ENCODE measurements around the gene SLC16A7.
"Not testable (repeated sequence)": the region's sequence is repeated elsewhere in the genome, so short reads cannot be mapped to it uniquely, and the experiment has no call there.

Gene SLC16A7

DNA sequence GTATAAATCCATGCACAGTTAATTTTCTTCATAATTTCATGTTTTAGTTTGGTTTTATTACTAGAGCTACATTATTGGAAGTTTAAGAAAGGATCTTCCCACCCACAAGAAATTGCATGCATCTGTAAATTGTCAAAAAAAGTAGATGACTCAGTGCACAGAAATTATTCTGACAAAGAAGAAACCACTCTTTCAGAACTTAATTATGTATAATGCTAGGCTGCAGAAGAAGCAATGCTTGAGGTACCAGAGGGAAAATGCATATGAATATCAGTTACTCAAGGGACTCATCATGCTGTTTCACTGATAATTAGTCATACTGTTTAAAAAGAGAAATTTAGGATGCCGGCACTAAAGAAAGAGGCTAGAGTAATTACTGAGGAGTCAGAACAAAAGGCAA, 147.0 kb downstream of the SLC16A7 start:
- no peak for DNase-seq

DNA sequence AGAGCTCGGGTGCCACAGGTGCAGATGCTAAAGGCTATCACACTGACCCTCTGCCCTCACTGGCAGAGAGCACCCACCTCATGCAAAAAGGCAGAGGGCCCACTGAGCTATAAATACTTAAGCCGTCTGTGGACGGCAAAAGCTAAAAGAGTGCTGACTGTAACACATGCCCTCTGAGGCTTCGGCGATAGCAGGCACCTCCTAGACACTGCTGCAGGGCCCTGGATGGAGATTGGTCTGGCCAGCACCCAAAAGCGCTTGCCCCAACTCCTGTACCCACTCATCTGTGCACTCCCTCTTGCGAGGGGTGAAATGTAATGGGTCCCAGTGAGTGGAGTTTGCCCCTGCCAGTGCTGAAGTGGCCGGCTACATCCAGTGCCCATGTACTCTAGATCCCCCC, 148.7 kb downstream of the SLC16A7 start:
- DNase-seq: no peak

DNA sequence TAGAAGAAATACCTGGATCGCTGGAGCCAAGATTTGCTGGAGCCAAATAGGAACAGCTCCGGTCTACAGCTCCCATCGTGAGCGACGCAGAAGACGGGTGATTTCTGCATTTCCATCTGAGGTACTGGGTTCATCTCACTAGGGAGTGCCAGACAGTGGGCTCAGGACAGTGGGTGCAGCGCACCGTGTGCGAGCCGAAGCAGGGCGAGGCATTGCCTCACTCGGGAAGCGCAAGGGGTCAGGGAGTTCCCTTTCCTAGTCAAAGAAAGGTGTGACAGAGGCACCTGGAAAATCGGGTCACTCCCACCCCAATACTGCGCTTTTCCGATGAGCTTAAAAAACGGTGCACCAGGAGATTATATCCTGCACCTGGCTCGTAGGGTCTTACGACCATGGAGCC, 155.3 kb downstream of the SLC16A7 start:
- DNase-seq: not testable (repeated sequence)

DNA sequence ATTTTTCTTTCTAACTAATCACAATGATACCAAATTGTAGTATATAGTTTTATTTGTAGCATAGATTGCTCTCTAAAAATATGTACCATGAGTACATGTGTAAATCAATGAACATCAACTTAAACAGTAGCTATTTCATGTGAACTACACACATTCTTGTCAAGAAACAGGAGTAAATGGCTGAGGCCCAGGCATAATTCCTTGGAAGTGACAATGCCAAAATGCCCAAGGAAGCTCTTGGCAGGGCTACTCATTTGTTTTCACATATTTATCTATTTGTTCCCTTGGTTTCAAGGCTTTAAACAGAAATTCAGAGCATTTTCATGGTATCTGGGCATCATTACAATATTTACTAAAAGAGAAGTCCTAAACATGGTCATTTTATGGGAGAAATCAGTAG, 165.7 kb downstream of the SLC16A7 start:
- no peak for DNase-seq

DNA sequence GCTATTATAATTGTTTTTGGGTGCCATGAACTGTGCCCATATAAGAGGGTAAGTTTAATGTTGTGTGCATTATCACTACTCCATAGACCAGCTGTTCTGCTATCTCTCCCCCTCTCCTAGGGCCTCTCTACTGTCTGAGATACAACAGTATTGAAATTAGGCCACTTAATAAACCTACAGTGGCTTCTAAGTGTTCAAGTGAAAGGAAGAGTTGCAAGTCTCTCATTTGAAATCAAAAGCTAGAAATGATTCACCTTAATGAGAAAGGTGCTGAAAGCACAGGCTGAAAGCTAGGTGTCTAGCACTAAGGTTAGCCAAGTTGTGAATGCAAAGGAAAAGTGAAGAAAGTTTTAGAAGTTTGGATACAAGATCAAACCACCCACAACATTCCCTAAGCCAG, 168.0 kb downstream of the SLC16A7 start:
- DNase-seq: no peak

DNA sequence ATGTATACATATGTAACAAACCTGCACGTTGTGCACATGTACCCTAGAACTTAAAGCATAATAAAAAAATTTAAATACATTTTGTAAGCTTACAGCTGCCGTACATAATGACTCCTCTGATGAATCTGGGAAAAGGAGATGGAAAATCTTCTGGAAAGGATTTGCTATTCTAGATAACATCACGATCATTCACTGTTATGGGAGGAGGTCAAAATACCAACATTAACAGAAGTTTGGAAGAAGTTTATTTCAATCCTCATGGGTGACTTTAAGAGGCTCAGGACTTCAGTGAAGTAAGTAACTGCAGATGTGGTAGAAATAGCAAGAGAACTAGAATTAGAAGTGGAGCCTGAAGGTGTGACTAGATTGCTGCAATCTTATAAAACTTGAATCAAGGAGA, 172.2 kb downstream of the SLC16A7 start:
- DNase-seq: no peak

DNA sequence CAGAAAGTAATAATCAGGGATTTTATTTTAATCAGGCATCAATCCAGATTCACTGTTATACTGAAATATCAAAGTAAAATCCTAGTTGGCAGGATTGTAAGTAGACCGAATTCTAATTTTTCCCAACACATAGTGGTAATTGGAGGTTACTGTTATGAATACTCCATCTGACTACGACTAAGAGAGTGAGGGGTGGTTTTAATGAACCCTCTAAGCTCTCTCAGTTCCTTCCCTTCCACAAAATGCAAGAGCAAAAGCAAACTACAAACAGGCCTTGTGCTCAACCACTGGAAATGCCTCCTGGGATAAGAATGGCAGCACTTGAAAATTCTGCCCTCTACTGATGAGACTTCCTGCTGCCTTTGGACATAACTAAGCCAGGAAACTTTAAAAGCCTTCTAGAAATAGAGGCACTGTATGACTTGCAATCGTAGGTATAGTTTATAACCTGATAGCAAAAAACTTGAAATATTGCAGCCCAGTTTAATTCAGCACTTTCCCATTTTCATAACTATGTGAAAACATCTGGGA, 184.8 kb downstream of the SLC16A7 start:
- no peak for DNase-seq

DNA sequence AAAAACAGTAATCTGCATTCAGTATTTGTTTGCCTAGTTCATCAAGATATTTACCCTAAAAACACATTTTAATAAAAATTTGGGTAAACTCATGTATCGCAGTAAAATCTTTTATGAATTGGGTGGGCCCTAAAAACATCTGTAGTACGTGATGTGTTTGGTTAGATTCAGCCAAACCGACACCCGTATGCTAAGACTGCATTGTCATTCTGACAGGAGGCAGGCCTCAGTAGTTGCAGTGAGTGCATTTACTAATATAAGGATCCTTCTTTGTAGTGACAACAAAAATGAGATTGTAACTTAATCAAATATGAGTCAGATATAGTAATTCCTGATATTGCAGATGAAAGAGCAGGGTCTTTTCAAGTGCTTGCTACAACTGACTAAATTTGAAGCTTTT, 191.8 kb downstream of the SLC16A7 start:
- no peak for DNase-seq

DNA sequence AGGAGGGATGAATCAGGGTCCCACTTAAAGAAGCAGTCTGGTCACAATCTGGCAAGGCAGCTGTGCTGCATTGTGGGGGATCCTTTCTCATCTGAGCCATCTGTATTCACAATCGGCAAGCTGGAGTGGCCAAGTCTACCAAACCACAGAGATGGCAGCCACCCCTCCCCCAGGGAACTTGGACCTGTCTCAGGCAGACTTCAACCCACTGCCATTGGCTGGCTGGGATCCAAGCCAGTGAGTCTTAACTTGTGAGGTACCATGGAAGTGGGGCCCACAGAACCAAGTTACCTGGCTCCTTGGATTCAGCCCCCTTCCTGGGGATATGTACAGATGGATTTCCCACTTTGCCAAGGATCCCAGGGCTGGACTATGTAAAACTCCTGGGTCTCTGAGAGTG, 196.8 kb downstream of the SLC16A7 start:
- no peak for DNase-seq

DNA sequence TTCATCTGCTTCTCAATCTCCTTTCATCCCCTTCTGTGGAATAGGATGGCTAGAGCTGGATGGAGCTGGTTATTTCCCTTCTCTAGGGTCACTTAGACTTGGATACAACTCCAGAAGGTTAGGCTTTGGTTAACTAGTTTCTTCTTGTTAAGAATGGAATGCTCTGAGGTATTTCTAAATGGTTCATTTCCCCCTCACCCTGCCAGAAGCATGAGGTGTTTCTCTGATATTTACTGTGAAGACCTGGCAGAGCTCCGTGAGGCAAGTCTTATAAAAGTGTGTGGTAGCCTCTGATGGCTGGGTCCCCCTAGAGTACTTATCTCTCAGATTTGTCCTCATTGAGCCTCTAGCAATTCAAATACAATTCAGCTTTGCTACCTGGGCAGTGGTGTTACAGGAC, 207.9 kb downstream of the SLC16A7 start:
- DNase-seq: no peak

DNA sequence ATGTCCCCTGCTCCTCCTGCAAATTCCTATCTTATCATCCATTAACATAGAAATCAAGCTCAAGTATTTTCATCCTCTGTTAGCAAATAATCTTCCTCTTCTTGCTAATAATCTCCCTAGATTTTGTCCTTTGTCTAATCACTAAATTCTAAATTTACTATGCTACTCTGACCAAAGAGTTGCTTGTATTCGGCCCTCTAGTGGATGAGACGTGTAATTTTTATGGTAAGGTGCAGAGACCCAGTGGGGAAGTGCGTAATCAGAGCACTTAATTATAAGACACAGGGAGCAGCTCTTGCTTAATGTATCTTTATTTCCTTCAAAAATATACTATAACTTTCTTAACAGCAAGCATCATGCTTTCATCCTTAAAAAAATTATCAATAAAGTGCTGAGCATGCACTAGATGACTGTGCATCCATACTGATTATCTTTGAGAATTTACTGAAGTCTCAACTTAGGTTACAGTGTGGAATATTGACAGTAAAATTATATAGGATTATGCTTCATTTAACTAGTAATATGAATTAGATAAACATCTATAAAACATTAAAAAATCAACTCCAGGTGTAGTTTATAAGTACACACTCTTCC, 212.6 kb downstream of the SLC16A7 start:
- no peak for DNase-seq

DNA sequence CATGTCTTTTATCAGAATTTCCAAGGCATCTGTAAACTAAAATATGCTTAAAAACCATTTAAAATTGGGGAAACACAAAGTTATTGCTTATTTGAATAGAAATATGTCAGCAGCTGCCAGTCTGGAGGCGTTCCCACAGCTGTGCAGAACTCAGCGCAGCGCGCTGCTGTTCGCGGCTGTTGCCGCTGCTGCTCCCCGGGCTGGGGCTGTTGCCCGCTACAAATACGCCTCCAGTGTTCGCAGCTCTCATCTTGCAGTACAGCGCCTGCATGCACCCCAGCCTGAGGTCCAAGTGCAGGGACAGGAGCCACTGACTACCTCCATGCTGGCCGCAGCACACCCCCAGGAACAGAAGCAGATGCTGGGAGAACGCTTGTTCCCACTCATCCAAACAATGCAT, 216.2 kb downstream of the SLC16A7 start:
- no peak for DNase-seq

DNA sequence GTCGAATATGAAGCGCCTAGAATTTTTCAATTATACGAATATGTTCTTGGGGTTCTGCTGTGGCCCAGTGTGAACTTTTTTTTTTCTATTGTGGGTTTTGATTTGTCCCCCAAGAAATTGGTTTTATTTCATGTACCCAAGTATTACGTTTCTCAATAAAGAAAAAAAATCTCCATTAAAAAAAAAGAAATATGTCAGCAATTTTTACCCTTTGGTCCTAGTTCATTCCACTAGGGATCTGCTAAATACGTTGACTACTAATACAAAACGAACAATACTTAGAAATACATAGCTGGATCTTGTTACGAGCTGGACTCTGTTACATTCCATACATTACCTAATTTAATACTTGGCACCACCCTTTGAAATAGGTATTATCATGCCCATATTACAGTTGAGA, 216.9 kb downstream of the SLC16A7 start:
- DNase-seq: no peak

DNA sequence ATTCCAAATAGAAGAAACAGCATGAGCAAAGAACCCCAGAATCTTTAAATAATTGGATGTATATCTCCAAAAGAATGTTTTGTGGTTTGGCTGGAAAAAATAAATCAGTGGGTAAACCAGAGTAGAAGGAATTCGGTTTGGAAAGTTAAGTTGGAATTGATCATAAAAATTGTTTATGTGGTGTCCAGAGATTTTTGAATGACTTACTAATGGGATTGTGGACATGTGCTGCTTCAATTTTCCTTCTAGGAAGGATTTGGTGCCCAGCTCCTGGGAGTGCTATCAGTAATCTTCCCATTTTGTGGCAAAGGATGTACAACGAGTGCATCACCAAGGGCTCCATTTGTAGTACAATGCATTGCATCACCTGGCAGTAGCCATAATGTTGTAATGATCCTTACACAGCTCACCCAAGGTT, 224.8 kb downstream of the SLC16A7 start:
- no peak for DNase-seq

DNA sequence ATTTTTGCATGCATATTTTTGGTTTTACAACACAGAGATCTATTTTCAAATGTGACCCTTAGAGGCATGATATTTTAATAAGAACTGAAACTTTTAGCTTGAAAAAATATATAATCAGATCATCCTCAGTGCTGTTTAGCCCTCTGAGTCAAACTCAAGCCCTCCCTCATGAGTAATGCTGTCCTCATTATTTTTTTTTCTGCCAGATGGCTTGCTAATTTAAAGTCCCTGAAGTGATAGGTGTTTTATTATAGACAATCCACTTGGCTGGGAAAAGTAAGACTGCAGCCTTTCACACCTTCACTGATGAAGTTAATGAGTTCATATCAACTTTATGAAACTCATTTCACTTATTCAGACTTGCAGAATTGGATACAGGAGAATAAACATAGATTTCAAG, 227.7 kb downstream of the SLC16A7 start:
- DNase-seq: no peak

DNA sequence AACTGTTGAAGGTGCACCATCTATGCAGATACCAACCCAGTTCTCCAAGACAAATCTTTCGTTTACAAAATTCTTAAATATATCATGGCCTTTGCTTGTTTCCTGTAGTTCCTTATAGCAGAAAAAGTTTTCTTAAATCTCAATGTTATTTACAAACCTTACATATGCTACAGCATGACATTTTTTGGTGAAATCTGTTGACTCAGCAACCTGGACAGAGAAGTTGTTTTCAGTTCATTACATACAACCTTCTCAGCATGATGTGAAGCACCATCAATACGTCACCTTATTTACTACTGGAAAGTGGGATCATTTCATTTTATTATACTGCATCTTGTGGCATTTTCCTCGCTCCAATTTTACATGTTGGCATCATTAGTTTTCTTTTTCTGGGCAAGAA, 231.9 kb downstream of the SLC16A7 start:
- DNase-seq: no peak

DNA sequence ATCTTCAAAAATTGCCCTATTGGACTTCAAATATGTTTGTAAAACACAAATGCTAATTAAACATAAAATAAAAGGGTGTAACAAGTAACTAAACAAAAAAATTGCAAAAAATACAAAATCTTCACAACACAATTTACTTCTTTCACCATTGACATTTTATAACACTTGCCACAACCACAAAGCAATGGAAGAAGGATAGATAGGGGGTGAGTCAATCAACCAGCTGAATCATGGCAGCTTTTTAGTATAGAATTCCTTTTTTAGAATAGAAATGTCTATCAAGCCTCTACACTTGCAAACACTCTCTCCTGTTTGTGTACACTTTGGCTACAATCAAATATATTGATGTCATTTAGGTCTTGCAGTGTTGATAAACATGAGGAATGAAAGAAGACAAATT, 232.7 kb downstream of the SLC16A7 start:
- no peak for DNase-seq

DNA sequence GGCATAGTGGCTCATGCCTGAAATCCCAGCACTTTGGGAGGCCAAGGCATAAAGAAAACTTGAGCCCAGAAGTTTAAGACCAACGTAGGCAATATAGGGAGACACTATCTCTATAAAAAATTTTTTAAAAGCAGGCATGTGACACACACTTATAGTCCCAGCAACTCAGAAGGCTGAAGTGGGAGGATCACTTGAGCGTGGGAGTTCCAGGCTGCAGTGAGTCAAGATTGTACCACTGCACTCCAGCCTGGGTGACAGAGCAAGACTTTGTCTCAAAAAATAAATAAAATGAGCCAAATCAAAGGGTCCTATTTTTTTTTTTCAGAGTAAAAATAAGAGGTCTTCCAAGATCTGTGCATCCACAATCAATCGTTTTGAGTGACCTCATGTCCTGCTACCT, 237.6 kb downstream of the SLC16A7 start:
- DNase-seq: no peak

DNA sequence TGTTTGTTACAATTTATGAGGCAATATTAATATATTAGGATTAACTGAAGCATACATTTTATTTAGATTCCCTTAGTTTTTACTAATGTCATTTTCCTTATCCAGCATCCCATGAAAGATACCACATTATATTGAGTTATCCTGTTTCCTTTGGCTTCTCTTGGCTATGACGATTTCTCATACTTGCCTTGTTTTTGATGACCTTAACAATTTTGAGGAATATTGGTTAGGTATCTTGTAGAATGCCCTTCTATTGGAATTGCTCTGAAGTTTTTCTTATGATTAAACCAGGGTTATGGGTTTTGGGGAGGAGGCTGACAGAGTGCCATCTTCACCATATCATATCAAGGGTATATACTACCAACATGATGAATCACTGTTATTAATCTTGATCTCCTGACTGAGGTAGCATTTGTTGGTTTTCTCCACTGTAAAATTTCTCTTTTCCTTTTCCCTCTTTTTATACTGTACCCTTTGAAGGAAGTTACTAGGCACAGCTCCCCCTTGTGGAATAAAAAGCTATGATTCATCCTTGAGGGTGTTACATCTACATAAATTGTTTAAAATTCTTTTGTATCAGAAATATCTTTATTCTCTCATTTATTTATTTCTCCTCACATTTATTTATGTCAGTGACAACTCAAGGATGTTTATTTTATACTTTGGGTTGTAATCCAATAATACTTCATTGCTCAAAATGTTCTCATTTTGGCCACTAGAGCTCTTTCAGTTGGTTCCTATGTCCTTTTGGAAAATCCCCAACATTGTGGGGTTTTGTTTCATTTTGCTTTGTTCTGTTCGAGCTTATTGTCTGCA, 239.0 kb downstream of the SLC16A7 start:
- DNase-seq: no peak

Data from activated T-cell treated with anti-CD3 and anti-CD28 coated beads, Interleukin-2, amount 50 U/mL, for 1 hour (primary cell).